Fibroblast of lung (primary cell): ENCODE data around the gene PLEKHG1. TPM values are rescaled to one million over a fixed set of nuclear protein-coding genes. Genes with fewer than 3 reads are reported as not detected.

Experiments used
- DNase-seq, 2 donors: peaks; one replicate each; pipeline versions ENCODE4 v3.0.0 to v3.0.0-alpha.2; 2010; ENCODE audit warnings: low read depth in 2 of 2
- H2AFZ ChIP-seq: 2 replicates; pipeline ENCODE4 v1.5.1; 2012; ENCODE audit warnings: low read length, control low read depth, inconsistent platforms
- H3K27ac ChIP-seq: 2 replicates; pipeline ENCODE4 v1.5.1; 2011; ENCODE audit warnings: low read length, control low read depth; ENCODE audit not compliant: insufficient read depth
- H3K27me3 ChIP-seq: 2 replicates; pipeline ENCODE4 v1.5.1; 2011; ENCODE audit warnings: mild to moderate bottlenecking, low read length; ENCODE audit not compliant: control insufficient read depth, insufficient read depth
- H3K36me3 ChIP-seq: 2 replicates; pipeline ENCODE4 v1.5.1; 2011; ENCODE audit warnings: low read length; ENCODE audit not compliant: control insufficient read depth, insufficient read depth
- H3K4me1 ChIP-seq: 2 replicates; pipeline ENCODE4 v1.5.1; 2011; ENCODE audit warnings: low read length; ENCODE audit not compliant: control insufficient read depth, insufficient read depth; ENCODE audit errors: extremely low read depth
- H3K4me2 ChIP-seq: 2 replicates; pipeline ENCODE4 v1.5.1; 2011; ENCODE audit warnings: low read length, control low read depth; ENCODE audit not compliant: insufficient read depth; ENCODE audit errors: extremely low read depth
- H3K4me3 ChIP-seq, 4 experiments: fragments of 200-600 bp in 1 of 4; sonication (generic) in 1 of 4; replicated peaks in 1 of 4; 2 replicates each; pipeline ENCODE4 v1.5.1; 2011 to 2016; ENCODE audit warnings: low read length in 4 of 4, low read depth in 3 of 4, mild to moderate bottlenecking in 3 of 4, control low read depth in 2 of 4, inconsistent platforms in 1 of 4, mixed read lengths in 1 of 4; ENCODE audit not compliant: insufficient read depth in 1 of 4; ENCODE audit errors: control extremely low read depth in 1 of 4
- H3K79me2 ChIP-seq: 2 replicates; pipeline ENCODE4 v1.5.1; 2012; ENCODE audit warnings: mild to moderate bottlenecking, low read length, inconsistent platforms; ENCODE audit not compliant: control insufficient read depth, insufficient read depth
- H3K9ac ChIP-seq: 2 replicates; pipeline ENCODE4 v1.5.1; 2011; ENCODE audit warnings: mild to moderate bottlenecking, low read length, control low read depth; ENCODE audit not compliant: insufficient read depth
- H3K9me3 ChIP-seq: 2 replicates; pipeline ENCODE4 v1.5.1; 2012; ENCODE audit warnings: low read depth, low read length; ENCODE audit not compliant: control insufficient read depth, insufficient read depth
- H4K20me1 ChIP-seq: 2 replicates; pipeline ENCODE4 v1.5.1; 2011; ENCODE audit warnings: low read length; ENCODE audit not compliant: control insufficient read depth, insufficient read depth; ENCODE audit errors: extremely low read depth
- CTCF ChIP-seq, 2 donors: IDR thresholded peaks in 1 of 2; conservative IDR thresholded peaks in 1 of 2; 1 replicate in 1 of 2; 2 replicates in 1 of 2; pipeline ENCODE4 v1.5.1; 2011 to 2012; ENCODE audit warnings: low read length in 2 of 2, control low read depth in 1 of 2, inconsistent platforms in 1 of 2, low read depth in 1 of 2, mild to moderate bottlenecking in 1 of 2
- EZH2 ChIP-seq: IDR thresholded peaks from 2 replicates; pipeline ENCODE4 v1.5.1; 2012; ENCODE audit warnings: low read length, control low read depth, mild to moderate bottlenecking; ENCODE audit errors: missing control alignments
- polyA plus RNA-seq, 2 donors: library from polyadenylated mRNA; depleted of rRNA in 1 of 2; stranded (reverse) in 1 of 2; unstranded in 1 of 2; fragments of >200 nt; gene quantifications; 2 replicates each; pipeline ENCODE4 v1.2.1, GENCODE V29; 2011 to 2012; ENCODE audit warnings: missing spikeins in 1 of 2
- total RNA-seq: library from RNA; depleted of rRNA; stranded (reverse); fragments of >200 nt; gene quantifications from 2 replicates; pipeline ENCODE4 v1.2.1, GENCODE V29; 2014

The PLEKHG1 gene
- total and polyA plus RNA-seq, 2 donors (not counting 1 experiment from before 2014, with no cell fraction given), result 0.30 to 12.7 TPM

GRCh38 chr6:150593119-150593518 lies 6.6 kb upstream of the PLEKHG1 start:
- H3K79me2 ChIP-seq, result no peaks in the 10 kb centered on the region
- H3K27ac ChIP-seq, result no peak overlapping the region
- peaks cover 1% of the 10 kb centered on the region for H3K27me3 ChIP-seq
- no peaks in the 10 kb centered on the region for H3K4me1 ChIP-seq
- H4K20me1 ChIP-seq, result no peaks in the 10 kb centered on the region
- no peaks in the 10 kb centered on the region for H3K9me3 ChIP-seq
- no peak overlapping the region for H3K9ac ChIP-seq
- no peaks in the 10 kb centered on the region for H3K36me3 ChIP-seq
- TF ChIP-seq EZH2 (no peak), CTCF (conservative IDR thresholded peaks at IDR 0.05 in 1 of 2, IDR thresholded peaks at IDR 0.05 in 1 of 2; ENCODE audit: low read depth in 1 of 2, low read length in 2 of 2) (no peak)
- H3K4me3 ChIP-seq, result no peak overlapping the region
- no peak overlapping the region for H2AFZ ChIP-seq
- no peak for DNase-seq
- no peak overlapping the region for H3K4me2 ChIP-seq

- no peaks in the 10 kb centered on the region for H3K4me1 ChIP-seq
- TF ChIP-seq EZH2, result no peak
- TF ChIP-seq CTCF (conservative IDR thresholded peaks at IDR 0.05 in 1 of 2, IDR thresholded peaks at IDR 0.05 in 1 of 2; ENCODE audit: low read depth in 1 of 2, low read length in 2 of 2), result no peak
- no peak overlapping the region for H3K27ac ChIP-seq
- H3K27me3 ChIP-seq, result peaks cover 17% of the 10 kb centered on the region
- no peaks in the 10 kb centered on the region for H3K79me2 ChIP-seq
- H3K4me2 ChIP-seq, result no peak overlapping the region
- no peak for DNase-seq
- no peaks in the 10 kb centered on the region for H4K20me1 ChIP-seq
- H3K4me3 ChIP-seq, result no peak overlapping the region
- no peak overlapping the region for H3K9ac ChIP-seq
- H2AFZ ChIP-seq, result no peak overlapping the region
- no peaks in the 10 kb centered on the region for H3K36me3 ChIP-seq
- no peaks in the 10 kb centered on the region for H3K9me3 ChIP-seq
Observed at GRCh38 chr6:150596439-150596838, 3.2 kb upstream of the PLEKHG1 start.

DNA sequence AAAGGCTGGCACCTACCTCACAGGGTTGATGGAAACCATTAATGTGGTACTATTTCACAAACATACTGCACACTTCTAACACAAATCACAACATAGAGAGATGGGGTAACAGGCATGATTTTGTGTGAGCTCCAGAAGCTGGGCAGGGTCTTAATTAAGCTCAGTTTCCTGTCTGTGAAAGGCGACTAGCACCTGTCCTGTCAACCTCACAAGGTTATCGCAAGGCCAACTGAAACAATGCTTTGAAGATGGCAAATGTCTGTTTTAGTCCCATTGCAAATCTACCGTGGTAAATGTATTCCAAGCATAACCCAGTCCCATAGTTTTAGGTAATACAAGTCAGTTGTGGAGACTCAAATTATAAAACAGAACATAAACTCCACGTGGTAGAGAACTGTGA lies 1.3 kb upstream of the PLEKHG1 start:
- Histone ChIP-seq H3K4me3 (no peak overlapping the region), H2AFZ (no peak overlapping the region), H3K9me3 (no peaks in the 10 kb centered on the region), H3K4me2 (no peak overlapping the region), H3K4me1 (no peaks in the 10 kb centered on the region), H4K20me1 (no peaks in the 10 kb centered on the region), H3K36me3 (no peaks in the 10 kb centered on the region), H3K79me2 (no peaks in the 10 kb centered on the region), H3K9ac (no peak overlapping the region), H3K27me3 (peaks cover 20% of the 10 kb centered on the region), H3K27ac (no peak overlapping the region)
- no peak for DNase-seq
- TF ChIP-seq EZH2, result no peak
- TF ChIP-seq CTCF (conservative IDR thresholded peaks at IDR 0.05 in 1 of 2, IDR thresholded peaks at IDR 0.05 in 1 of 2; ENCODE audit: low read depth in 1 of 2, low read length in 2 of 2), result no peak
